Measurements from ENCODE around the gene RFX6. TPM values are rescaled to one million over a fixed set of nuclear protein-coding genes. Genes with fewer than 3 reads are reported as not detected.

Gene RFX6
- total RNA-seq, 2 experiments from 2014 or later: not detected

DNA sequence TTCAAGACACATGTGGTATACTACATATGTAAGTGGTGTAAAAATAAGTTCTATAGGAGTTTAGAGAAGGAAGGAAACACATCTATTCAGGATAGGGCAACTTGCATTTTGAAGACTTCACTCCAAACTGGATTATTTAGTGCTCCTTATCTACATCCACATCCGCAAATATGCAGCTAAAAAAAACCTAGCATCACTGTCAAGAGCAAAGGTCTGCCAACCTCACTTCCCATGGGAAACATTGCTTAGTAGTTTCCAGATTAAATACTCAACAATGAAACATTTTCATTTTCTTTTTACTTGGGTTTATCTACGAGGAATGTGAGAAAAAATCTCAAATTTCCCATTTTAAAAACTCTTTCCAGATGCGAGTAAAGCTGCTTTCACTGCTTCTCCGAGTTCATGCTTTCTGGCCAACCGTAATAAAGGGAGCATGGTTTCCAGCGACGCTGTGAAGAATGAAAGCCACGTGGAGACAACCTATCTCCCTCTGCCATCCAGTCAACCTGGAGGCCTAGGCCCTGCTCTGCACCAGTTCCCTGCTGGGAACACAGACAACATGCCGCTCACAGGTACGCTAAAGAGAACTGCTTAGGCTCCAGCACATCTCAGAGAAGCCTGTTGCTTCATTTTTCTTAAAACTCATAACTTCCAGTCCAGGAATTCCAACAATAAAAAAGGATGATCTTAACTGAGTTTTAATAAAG, 48.2 kb downstream of the RFX6 start:
- Mint-ChIP-seq H3K27me3 (no peaks in the 10 kb centered on the region), H3K36me3 (ENCODE audit: low read depth) (no peaks in the 10 kb centered on the region), H3K4me3 (no peak overlapping the region), H3K9me3 (no peaks in the 10 kb centered on the region), H3K4me1 (no peaks in the 10 kb centered on the region), H3K27ac (no peak overlapping the region)
- DNase-seq: no peak
- ChIA-PET CTCF (no interaction called here), POLR2A (no interaction called here)

DNA sequence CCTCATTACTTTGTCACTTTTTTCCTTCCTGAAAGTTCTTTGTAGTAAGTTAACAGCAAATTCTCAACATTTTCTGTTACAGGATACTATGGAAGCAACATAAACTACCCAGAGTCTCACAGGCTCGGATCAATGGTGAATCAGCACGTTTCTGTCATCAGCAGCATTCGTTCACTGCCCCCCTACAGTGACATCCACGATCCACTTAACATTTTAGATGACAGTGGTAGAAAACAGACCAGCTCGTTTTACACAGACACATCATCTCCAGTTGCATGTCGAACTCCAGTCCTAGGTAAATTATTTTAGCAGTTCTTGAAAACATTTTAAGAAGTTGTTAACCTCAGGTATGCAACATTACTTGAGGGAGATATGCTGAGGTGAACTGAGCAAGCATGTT, 51.6 kb downstream of the RFX6 start:
- no peaks in the 10 kb centered on the region for H3K36me3 Mint-ChIP-seq (ENCODE audit: low read depth)

DNA sequence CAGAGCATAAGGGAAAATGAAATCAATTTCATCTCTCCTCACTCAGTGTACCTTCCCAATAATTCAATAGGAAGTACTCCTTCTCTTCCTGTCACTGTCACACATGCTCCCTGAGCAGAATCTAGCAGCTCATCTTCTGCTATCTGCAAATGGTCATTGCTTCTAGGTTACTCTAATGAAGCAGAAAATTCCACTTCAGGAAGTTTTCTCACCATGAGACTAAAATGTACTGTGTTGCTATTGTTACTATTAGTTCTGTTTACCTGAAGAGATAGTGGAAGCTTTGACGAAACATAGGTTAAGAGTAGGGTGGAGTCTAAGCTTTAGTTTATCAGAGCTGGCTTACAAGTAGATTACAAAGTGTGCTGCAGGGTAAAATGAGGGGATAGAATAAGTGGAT, 52.8 kb downstream of the RFX6 start:
- no peaks in the 10 kb centered on the region for H3K4me1 Mint-ChIP-seq
- H3K9me3 Mint-ChIP-seq: no peaks in the 10 kb centered on the region
- H3K27ac Mint-ChIP-seq: no peak overlapping the region
- ChIA-PET POLR2A (no interaction called here), CTCF (no interaction called here)
- DNase-seq: no peak
- no peak overlapping the region for H3K4me3 Mint-ChIP-seq
- H3K27me3 Mint-ChIP-seq: no peaks in the 10 kb centered on the region
- no peaks in the 10 kb centered on the region for H3K36me3 Mint-ChIP-seq (ENCODE audit: low read depth)

More for the DNA sequence above, 51.6 kb downstream of the RFX6 start:
- Mint-ChIP-seq H3K4me3 (no peak overlapping the region), H3K27ac (no peak overlapping the region), H3K4me1 (no peaks in the 10 kb centered on the region), H3K9me3 (no peaks in the 10 kb centered on the region), H3K27me3 (no peaks in the 10 kb centered on the region)
- no peak for DNase-seq
- ChIA-PET CTCF (no interaction called here), POLR2A (no interaction called here)

DNA sequence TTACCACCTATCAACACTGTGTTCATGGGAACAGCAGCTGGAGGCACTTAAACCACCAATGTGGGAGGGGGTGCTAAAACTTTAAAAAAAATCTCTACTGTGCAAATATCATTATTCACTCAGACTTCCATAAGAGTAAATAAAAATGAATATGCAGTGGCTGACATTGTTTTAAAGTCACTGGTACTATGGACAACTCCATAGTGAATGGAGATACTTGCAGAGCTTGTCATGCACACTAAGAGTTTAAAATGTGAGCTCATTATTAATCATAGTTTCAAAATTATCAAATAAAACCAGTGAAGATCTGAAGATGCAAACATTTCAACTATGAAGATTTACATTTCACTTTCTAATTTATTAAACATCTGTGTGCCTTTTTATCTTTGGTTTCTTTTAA, 54.4 kb downstream of the RFX6 start:
- no peaks in the 10 kb centered on the region for H3K9me3 Mint-ChIP-seq
- no peak overlapping the region for H3K27ac Mint-ChIP-seq
- no peaks in the 10 kb centered on the region for H3K36me3 Mint-ChIP-seq (ENCODE audit: low read depth)
- H3K4me1 Mint-ChIP-seq: no peaks in the 10 kb centered on the region
- DNase-seq: no peak
- H3K4me3 Mint-ChIP-seq: no peak overlapping the region
- CTCF ChIA-PET: no interaction called here
- H3K27me3 Mint-ChIP-seq: no peaks in the 10 kb centered on the region
- POLR2A ChIA-PET: no interaction called here

DNA sequence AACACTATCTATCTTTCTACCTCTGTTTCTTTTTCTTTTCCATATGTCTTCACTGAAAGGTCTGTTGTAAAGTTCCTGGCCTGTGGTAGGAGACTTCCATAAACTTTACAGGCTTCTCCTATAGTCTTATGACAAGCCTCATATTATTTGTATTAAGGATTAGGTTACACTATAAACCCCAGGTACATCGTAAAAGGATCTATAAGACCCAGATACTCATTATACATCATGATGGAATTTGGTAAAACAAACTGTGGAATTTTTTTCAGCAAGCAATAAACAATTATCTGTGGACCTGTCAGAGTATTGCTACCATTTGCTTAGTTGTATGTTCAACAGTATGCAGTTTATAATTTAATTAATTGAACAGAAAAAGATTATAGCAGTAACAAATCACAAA, 55.5 kb downstream of the RFX6 start:
- CTCF ChIA-PET: no interaction called here
- no peaks in the 10 kb centered on the region for H3K4me1 Mint-ChIP-seq
- POLR2A ChIA-PET: no interaction called here

GRCh38 chr6:116933485-116933884, 56.4 kb downstream of the RFX6 start:
- Mint-ChIP-seq H3K36me3 (ENCODE audit: low read depth) (no peaks in the 10 kb centered on the region), H3K4me3 (no peak overlapping the region), H3K4me1 (no peaks in the 10 kb centered on the region), H3K27ac (no peak overlapping the region), H3K9me3 (no peaks in the 10 kb centered on the region), H3K27me3 (no peaks in the 10 kb centered on the region)
- DNase-seq: no peak
- ChIA-PET POLR2A (no interaction called here), CTCF (no interaction called here)

More for the DNA sequence above, 55.5 kb downstream of the RFX6 start:
- no peak for DNase-seq
- H3K9me3 Mint-ChIP-seq: no peaks in the 10 kb centered on the region
- H3K36me3 Mint-ChIP-seq (ENCODE audit: low read depth): no peaks in the 10 kb centered on the region
- no peak overlapping the region for H3K4me3 Mint-ChIP-seq
- H3K27ac Mint-ChIP-seq: no peak overlapping the region
- H3K27me3 Mint-ChIP-seq: no peaks in the 10 kb centered on the region

- H3K4me1 Mint-ChIP-seq: no peaks in the 10 kb centered on the region
- no peaks in the 10 kb centered on the region for H3K9me3 Mint-ChIP-seq
- no peak overlapping the region for H3K4me3 Mint-ChIP-seq
- no peaks in the 10 kb centered on the region for H3K27me3 Mint-ChIP-seq
- H3K36me3 Mint-ChIP-seq (ENCODE audit: low read depth): no peaks in the 10 kb centered on the region
- no peak overlapping the region for H3K27ac Mint-ChIP-seq
- CTCF ChIA-PET: no interaction called here
- no peak for DNase-seq
- POLR2A ChIA-PET: interaction anchor here (0.6 kb wide), 1 partner anchor 27 kb away, joined by 3 read pairs; no protein-coding TSS in a partner anchor
Measured at GRCh38 chr6:116938305-116938704, 61.3 kb downstream of the RFX6 start.

DNA sequence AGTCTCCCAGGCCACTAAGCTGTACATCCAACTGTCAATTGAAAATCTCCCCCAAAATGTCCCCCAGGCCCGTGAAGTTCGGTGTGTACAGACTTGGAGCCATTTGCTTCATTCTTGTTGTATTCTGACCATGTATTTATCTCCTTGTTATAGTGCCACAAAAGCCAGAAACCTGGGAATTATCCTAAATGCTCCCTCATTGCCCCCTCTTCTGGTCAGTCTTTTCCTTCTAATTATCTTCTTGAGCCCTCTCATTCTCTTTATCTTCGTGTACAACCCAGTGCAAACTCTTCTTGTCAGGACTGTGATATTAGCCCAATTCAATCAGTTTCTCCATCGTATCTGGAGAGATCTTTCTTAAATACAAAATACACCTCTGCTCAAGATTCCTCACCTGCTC, 64.7 kb downstream of the RFX6 start:
- Mint-ChIP-seq H3K27ac (no peak overlapping the region), H3K4me1 (no peaks in the 10 kb centered on the region), H3K36me3 (ENCODE audit: low read depth) (no peaks in the 10 kb centered on the region), H3K4me3 (no peak overlapping the region), H3K9me3 (no peaks in the 10 kb centered on the region), H3K27me3 (peaks cover 3% of the 10 kb centered on the region)
- DNase-seq: no peak
- POLR2A ChIA-PET: no interaction called here
- CTCF ChIA-PET: no interaction called here

- H3K27ac Mint-ChIP-seq: no peak overlapping the region
- ChIA-PET POLR2A (no interaction called here), CTCF (no interaction called here)
- H3K36me3 Mint-ChIP-seq (ENCODE audit: low read depth): no peaks in the 10 kb centered on the region
- no peaks in the 10 kb centered on the region for H3K4me1 Mint-ChIP-seq
- no peak for DNase-seq
- no peaks in the 10 kb centered on the region for H3K9me3 Mint-ChIP-seq
- H3K4me3 Mint-ChIP-seq: no peak overlapping the region
- peaks cover 6% of the 10 kb centered on the region for H3K27me3 Mint-ChIP-seq
Measured at GRCh38 chr6:116945809-116946208, 68.8 kb downstream of the RFX6 start.

DNA sequence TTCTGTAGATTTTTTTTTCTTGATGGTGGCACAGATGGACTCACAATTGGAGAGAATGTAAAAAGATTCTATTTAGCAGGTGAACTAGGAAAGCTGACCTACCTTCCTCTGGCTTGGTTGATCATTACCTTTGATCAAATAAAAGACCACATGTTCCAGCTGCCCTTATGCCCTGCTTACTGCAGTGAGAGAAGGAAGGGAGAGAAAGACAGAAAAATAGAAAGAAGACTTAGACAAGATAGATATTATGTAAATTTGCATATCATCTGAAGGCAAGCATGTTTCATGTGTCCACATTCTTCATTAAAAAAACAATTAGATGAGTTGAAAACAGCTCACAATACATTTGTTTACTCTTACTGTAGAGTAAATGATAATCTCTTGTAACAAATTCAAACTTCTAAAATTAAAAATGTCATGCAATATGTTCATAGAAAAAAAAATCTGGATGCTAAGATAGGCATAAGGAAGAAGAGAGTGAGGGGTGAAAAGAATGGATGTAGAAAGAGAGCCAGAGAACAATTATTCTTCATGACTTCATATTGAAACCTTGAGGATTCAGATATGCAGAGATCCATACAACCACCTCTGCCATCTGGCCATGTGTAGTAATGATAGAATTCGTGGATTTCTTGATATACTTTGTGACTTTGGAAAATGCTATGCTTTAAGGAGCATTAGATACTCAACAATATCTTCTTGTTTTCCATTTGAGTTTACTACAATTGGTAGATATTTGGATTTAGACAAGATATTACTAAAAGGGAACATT, 71.7 kb downstream of the RFX6 start:
- DNase-seq: no peak
- no peaks in the 10 kb centered on the region for H3K4me1 Mint-ChIP-seq
- peaks cover 6% of the 10 kb centered on the region for H3K27me3 Mint-ChIP-seq
- ChIA-PET POLR2A (no interaction called here), CTCF (no interaction called here)
- no peak overlapping the region for H3K4me3 Mint-ChIP-seq
- H3K27ac Mint-ChIP-seq: no peak overlapping the region
- no peaks in the 10 kb centered on the region for H3K9me3 Mint-ChIP-seq
- H3K36me3 Mint-ChIP-seq (ENCODE audit: low read depth): no peaks in the 10 kb centered on the region

DNA sequence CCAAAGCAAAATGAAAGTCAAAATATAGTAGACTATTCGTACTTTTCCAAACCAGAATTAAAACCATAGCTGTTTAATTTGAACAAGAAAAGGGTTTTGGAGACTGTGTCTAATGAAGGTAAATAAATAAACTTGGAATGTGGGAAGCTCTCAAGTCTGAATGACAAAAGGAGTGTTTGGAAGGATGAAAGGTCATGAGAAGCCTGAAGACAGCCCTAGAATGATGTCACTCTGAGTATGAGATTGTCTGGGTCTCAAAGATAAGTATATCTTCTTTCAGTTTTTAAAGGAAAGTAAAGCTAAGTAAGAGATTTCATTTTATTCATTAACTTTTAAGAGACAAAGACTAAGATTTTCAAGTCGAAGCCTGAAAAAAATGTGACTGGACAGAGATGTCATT, 72.9 kb downstream of the RFX6 start:
- H3K27ac Mint-ChIP-seq: no peak overlapping the region
- CTCF ChIA-PET: interaction anchor here (0.6 kb wide), 1 partner anchor 11 kb away, joined by 3 read pairs; no protein-coding TSS in a partner anchor
- H3K4me1 Mint-ChIP-seq: no peaks in the 10 kb centered on the region
- peaks cover 6% of the 10 kb centered on the region for H3K27me3 Mint-ChIP-seq
- H3K36me3 Mint-ChIP-seq (ENCODE audit: low read depth): no peaks in the 10 kb centered on the region
- POLR2A ChIA-PET: no interaction called here
- no peak for DNase-seq
- no peaks in the 10 kb centered on the region for H3K9me3 Mint-ChIP-seq
- H3K4me3 Mint-ChIP-seq: no peak overlapping the region

DNA sequence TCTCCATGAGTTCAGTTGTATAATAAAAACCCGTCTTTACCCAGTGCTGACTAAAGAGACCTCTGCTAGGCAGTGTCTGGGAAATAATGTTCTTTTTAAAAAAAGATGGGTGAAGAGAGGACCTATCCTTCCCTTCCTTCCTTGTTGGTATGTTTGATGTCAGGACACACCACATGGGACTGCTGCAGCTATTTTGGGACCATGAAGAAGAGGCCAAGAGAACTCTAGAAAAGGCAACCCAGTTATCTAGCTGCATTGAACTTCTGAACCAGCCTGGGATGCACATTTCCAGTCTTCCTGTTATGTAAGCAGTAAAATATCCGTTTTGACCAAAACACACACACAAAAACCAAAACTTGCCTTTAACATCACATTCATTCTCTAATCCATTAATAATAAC, 77.3 kb downstream of the RFX6 start:
- POLR2A ChIA-PET: no interaction called here
- H3K4me1 Mint-ChIP-seq: no peaks in the 10 kb centered on the region
- no peak overlapping the region for H3K27ac Mint-ChIP-seq

DNA sequence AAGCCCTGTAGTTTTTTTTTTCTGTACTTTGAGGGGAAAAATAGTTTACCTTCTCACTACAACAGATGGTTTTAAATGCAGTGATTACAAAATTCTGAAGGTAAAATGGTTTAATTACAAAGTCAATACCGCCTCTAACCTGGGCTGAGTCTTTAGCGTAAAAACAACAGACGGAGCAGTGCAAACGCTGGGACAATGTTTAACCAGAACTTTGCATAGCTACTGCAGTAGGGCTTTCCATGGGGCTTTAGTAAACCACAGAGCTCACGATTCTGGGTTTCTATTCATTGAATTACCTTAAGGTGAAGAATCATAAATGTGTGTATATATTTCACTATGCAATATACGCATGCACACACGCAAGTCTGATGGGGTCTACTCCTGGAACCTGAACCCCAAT, 77.9 kb downstream of the RFX6 start:
- POLR2A ChIA-PET: no interaction called here

More for the DNA sequence above, 77.3 kb downstream of the RFX6 start:
- Mint-ChIP-seq H3K36me3 (ENCODE audit: low read depth) (no peaks in the 10 kb centered on the region), H3K4me3 (no peak overlapping the region), H3K27me3 (no peaks in the 10 kb centered on the region), H3K9me3 (no peaks in the 10 kb centered on the region)
- DNase-seq: no peak
- CTCF ChIA-PET: interaction anchor here (0.8 kb wide), 1 partner anchor 14 kb away, joined by 3 read pairs; no protein-coding TSS in a partner anchor

GRCh38 chr6:116955773-116956172, 78.7 kb downstream of the RFX6 start:
- Mint-ChIP-seq H3K4me1 (no peaks in the 10 kb centered on the region), H3K36me3 (ENCODE audit: low read depth) (no peaks in the 10 kb centered on the region), H3K9me3 (no peaks in the 10 kb centered on the region), H3K4me3 (no peak overlapping the region), H3K27me3 (no peaks in the 10 kb centered on the region), H3K27ac (no peak overlapping the region)
- no peak for DNase-seq
- POLR2A ChIA-PET: no interaction called here
- CTCF ChIA-PET: no interaction called here

More for the DNA sequence above, 77.9 kb downstream of the RFX6 start:
- Mint-ChIP-seq H3K4me3 (no peak overlapping the region), H3K9me3 (no peaks in the 10 kb centered on the region), H3K4me1 (no peaks in the 10 kb centered on the region), H3K27ac (no peak overlapping the region), H3K27me3 (no peaks in the 10 kb centered on the region), H3K36me3 (ENCODE audit: low read depth) (no peaks in the 10 kb centered on the region)
- CTCF ChIA-PET: no interaction called here
- no peak for DNase-seq
